Measurements from ENCODE around the gene CTTNBP2.

Gene CTTNBP2

DNA sequence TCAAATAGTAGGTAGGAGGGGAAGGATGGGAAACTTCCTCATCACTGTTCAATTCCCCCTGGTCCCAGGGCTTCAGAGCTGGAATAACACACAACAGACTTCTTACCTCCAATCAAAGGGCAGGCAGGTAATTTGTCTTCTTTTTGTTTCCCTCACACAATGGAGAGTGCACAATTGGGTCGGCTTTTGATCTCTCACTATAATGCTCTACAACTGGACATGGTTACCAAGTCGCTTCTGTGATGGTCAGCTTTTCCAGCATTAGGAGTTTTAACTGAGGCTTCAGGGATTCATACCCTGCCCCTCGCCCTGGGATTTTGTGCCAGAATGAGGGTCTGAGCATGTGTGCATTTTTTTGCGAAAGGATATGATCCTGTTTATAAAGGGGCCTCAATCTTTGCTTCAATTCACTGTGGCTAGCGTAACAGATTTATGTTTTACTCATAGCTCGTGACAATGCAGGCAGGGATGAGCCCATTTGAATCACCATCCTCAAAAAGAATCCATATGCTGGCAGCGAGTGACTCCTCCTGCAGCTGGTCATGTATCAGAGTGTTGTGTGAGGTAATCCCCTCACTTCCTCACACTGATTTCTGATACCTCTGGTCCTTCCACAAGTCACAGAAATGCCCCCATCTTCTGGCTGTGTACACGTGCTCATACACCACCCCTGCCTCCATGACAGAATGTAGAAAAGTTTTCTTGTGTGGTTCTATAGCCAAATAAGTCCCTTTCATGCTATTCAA, 189.6 kb downstream of the CTTNBP2 start:
- no peak for DNase-seq

DNA sequence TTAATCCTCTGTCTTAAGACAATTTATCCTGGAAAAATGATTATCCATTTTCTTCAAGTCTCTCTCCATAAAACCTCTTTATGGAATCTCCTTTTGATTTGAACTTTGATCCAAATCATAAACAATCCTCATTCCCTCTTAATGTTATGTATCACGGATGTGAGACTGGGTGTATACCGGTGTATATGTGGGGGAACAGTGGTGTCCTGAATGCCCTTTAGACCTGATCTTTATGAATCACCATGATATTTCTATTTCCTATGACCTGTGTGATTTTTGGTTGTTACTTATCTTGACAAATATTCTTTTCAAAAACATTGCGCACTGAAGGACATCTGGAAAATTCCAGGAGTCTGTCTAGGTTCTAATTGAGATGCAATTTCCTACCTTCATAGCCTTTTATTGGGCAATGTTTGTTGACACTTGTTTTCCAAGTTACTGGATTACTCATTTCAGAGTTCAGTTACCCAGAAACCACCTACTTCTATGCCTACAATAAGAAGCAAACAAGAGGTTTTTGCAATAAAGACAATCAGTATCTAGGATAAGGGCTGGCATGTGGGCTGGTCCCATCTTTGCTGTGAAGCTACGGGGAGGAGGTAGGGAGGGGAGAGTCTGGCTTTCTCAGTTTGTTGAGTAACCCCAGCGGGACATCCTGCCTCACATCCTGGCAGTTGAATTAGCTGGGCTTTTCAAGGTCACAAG, 190.4 kb downstream of the CTTNBP2 start:
- DNase-seq: no peak

DNA sequence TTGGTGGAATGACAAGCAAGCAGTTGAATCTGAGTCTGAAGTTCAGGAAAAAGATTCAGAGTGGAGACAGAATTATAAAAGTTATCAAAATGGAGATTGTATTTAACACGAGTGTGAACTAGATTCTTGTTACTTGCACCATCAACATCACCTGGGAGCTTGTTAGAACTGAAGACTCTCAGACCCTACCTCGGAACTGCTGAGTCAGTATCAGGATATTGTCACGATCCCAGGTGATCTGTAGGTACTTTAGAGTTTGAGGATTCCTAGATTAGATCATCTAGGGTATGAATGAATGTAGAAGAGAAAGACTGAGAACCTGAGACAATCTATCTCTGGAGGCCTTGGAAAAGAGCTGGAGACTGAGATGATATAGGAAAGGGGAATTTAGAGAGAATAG, 194.1 kb downstream of the CTTNBP2 start:
- no peak for DNase-seq

DNA sequence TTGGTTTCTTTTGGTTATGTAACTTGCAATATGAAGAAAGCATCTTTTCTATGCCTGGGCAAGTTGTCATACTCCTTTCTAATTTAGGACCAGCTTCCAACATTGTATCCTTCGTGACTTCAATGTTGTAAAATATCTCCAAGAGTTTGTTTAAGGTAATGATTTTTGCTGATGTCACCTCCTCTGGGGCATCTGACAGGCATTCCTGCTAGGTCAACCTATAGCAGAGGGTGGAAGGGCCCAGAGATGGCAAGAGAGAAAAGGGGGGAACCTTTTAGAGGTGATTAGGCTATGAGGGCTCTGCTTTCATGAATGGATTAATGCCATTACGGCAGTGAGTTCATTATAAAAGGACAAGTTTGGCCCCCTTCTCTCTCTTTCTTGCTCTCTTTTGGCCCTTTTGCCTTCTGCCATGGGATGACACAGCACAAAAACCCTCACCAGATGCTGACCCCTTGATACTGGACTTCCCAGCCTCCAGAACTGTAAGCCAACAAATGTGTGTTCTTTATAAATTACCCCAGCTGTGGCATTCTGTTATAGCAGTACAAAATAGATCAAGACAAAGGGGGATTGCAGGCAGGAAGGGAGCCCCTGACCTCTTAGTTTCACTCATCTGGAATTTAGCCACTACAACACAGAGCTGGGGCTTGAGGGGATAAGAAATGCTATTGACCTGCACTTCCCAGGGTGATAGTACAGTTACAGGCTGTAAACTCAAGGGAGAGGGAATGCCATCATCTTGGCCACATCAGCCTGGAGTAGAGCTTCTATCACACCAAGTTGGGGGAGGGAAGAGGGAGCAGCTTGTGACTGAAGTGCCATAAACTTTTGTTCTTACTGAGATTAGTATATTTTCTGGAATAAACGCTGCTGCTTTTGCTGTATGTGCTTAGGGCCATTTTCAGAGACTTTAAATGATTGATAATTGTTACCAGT, 197.5 kb downstream of the CTTNBP2 start:
- DNase-seq: no peak

DNA sequence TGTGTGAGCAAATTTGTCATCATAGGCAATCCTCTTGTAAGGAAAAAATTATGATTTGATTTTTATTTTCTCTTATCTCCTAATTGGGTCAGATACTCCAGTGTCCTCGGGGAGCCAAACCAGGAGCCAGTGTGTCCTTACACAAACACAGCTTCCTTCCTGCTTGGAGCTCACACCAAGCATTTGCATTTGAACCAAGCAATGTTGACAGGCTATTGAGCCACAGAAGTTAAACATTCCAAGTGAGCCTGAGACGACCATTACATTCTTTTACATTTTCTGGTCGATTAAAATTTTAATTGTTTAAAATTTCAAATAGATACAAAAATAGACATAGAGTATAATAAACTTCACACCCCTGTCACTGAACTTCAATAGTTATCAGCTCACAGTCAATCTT, 198.6 kb downstream of the CTTNBP2 start:
- DNase-seq: no peak

DNA sequence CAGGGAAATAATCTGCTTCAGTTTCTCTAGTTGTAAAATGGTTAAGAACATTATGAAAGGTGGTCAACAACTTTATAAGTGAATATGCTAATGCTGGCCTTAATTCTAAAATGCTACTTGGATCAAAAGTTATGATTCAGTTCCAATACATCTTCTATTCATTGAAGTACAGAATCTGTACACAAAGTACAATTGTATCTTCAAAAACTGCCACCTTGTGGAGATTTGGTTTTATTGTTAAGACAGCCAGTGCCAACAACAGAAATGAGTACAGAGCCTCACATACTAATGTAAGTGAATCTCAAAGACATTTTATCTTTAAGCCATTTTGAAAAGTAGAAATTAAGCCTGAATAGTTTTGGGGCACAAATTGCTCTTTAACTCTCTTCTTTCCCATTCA, 199.4 kb downstream of the CTTNBP2 start:
- no peak for DNase-seq

DNA sequence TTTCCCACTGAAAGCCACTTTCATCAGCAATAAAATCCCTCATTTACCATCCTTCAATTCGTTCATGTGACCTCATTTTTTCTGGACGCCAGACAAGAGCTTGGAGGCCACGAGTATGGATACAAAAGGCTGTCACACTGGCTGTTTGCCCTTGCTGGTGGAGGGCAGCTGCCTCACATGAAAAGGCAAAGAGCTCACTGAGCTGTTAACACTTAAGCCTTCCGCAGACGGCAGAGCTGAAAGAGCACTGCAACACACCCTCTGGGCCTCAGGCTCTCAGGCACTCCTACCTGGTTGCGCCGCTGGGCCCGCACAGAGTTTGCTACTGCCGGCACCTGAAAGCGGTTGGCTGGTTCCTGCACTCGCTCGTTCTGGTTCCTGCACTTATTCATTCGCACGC, 199.9 kb downstream of the CTTNBP2 start:
- no peak for DNase-seq

DNA sequence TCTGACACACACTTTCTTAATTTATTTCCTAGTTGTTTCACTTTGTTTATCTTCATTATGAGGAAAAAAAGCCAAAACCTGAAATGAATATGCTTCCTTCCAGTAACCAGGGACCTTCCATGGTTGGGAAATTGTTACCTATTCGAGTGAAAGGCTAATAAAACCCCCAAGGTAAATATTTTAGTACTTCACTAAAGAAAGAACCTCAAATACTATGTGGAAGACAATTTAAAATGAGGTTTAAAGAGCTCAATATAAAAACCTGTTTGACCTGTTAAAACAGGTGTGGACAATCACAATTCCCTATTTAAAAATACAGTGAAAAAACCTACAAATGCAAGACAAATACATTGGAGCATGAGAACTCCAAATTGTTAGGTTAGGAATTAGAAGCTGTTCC, 200.8 kb downstream of the CTTNBP2 start:
- no peak for DNase-seq

DNA sequence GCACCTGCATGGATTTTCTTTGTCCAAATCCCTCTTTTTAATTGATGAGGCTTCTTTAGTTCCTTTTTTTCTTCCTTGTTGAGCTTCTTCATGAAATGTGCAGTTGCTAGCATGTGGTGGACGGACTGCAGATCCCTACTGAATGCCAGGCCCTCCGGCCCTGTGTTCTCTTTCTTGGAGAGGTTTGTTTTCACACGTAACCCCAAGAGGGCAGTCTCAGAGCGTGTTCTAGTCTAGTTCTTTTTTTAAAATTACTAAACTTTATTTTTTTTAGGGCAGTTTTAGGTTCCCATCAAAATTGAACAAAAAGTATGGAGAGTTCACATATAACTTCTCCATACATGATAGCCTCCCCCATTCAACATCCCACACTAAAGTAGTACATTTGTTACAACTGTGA, 203.4 kb downstream of the CTTNBP2 start:
- DNase-seq: no peak

DNA sequence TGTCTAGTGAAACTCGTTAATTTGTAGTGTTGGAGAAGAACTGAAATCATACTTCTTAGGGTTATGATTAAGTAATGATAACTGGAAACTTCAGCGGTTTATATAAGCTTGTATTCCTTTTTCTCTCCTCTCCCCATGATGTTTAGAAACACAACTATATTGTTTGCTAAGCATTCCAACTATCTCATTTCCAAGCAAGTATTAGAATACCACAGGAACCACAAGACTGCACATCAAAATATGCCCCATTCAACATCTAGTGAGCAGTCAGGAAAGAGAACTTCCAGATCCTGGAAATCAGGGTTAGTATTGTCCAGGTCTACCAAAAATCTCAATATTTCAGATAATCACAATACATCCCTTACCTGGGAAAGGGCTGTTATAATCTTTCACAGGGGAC, 205.8 kb downstream of the CTTNBP2 start:
- no peak for DNase-seq

DNA sequence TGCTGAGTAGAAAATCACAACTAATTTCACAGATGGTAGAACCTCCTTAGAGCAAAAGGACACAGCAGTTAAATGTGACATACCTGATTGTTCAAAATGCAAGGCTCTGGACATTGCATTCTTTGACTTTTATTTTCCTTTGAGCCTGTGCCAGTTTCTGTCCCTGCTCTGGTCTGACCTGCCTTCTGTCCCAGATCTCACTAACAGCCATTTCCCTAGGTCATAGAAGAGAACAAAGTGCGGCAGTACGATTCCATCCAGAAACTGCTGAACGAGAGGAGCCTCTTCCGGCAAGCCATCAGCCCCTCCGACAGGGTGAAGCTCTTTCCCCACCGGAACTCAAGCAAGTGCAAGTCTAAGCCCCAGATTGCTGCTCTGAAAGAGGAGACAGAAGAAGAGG, 206.6 kb downstream of the CTTNBP2 start:
- DNase-seq: no peak

DNA sequence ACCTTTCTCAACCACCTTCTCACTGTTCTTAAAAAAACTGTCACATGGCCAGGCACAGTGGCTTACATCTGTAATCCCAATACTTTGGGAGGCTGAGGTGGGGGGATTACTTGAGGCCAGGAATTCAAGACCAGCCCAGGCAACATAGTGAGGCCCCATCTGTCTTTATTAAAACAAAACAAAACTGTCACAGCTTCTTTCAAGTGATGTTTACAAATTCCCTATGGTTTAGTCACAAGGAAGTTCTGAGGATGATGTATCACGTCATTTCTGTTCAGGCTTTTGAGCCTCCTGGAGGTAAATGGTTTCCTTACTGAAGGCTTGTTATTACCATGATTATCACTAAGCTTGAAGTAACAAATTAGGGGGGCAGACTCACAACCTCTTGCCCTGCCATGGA, 207.2 kb downstream of the CTTNBP2 start:
- no peak for DNase-seq

DNA sequence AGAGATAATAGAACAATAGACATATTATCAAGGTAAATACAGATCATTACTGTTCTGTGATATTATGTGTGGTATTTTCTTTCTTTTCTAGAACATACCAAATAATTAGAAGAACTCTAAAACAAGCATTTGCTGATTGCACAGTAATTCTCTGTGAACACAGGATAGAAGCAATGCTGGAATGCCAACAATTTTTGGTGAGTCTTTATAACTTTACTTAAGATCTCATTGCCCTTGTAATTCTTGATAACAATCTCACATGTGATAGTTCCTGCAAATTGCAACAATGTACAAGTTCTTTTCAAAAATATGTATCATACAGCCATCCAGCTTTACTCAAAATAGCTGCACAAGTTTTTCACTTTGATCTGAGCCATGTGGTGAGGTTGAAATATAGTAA, 207.9 kb downstream of the CTTNBP2 start:
- no peak for DNase-seq

DNA sequence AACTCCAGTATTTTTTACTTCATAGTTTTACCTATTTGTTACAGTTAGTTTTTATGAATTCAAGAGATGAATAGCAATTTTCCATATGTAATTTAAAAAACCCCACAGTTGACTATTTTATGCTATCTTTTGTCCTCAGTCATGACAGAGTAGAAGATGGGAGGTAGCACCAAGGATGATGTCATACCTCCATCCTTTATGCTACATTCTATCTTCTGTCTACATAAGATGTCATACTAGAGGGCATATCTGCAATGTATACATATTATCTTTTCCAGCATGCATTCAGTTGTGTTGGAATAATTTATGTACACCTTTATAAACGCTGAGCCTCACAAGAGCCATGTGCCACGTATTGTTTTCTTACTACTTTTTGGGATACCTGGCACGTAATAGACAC, 209.2 kb downstream of the CTTNBP2 start:
- DNase-seq: no peak

DNA sequence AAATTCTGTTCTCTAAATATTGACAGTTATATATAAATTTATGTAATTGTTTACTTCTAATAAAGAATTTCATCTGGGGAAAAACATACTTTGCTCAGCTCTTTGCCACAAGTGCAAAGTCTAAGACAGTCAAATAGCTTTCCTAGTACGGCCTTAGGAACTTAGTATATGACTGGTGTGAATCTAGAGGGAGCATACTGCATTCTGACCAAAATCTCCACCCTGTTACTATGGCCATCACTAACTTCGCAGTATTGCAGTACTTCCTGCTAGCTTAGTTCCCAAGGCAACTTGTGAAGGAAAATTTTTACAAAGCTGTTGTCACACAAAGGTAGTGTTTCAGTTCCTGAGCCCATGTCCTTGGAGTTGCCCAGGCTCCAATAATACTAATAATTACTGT, 211.9 kb downstream of the CTTNBP2 start:
- DNase-seq: no peak

Data from activated CD4-positive, alpha-beta T cell treated with anti-CD3 and anti-CD28 coated beads for 4 hours (primary cell).